ENCODE results near the gene GPR32.
"Not testable (repeated sequence)": the region's sequence is repeated elsewhere in the genome, so short reads cannot be mapped to it uniquely, and the experiment has no call there.

GRCh38 chr19:50759076-50759475, 11.2 kb upstream of the GPR32 start:
- TF ChIP-seq CTCF (IDR thresholded peaks at IDR 0.05); EZH2 (IDR thresholded peaks at IDR 0.05; ENCODE audit: borderline replicate concordance, insufficient read depth, low read depth, low read length, poor library complexity, severe bottlenecking): not testable (repeated sequence)
